DND-41 (cell line): ENCODE measurements around the gene CPED1.
A peak's percentile ranks its signal among the peaks of the same experiment; 100 is the strongest.

Source experiments
- ATAC-seq: fragments of 200-7000 bp; cut with Tn5 transposase; 3 replicates; pipeline ENCODE4 v1.9.1; 2021; ENCODE audit warnings: low read depth; ENCODE audit not compliant: insufficient read depth
- DNase-seq: peaks from one replicate; pipeline ENCODE4 v3.0.0-alpha.2; 2020
- H2AFZ ChIP-seq: 2 replicates; pipeline ENCODE4 v1.6.0; 2012; ENCODE audit warnings: low read depth, low read length
- H3K27ac ChIP-seq: 2 replicates; pipeline ENCODE4 v1.5.1; 2012; ENCODE audit warnings: low read length, inconsistent platforms
- H3K27me3 ChIP-seq: fragments of 200-600 bp; sonication (generic); 2 replicates; pipeline ENCODE4 v1.6.0; 2012; ENCODE audit warnings: low read length, mild to moderate bottlenecking, inconsistent platforms; ENCODE audit not compliant: insufficient read depth, poor library complexity
- H3K36me3 ChIP-seq: 2 replicates; pipeline ENCODE4 v1.5.1; 2012; ENCODE audit warnings: low read length, inconsistent platforms; ENCODE audit not compliant: insufficient read depth
- H3K4me1 ChIP-seq: 2 replicates; pipeline ENCODE4 v1.5.1; 2012; ENCODE audit warnings: mild to moderate bottlenecking, low read length; ENCODE audit not compliant: insufficient read depth
- H3K4me2 ChIP-seq: 2 replicates; pipeline ENCODE4 v1.6.0; 2012; ENCODE audit warnings: mild to moderate bottlenecking, moderate library complexity, low read length, inconsistent platforms; ENCODE audit not compliant: insufficient read depth
- H3K4me3 ChIP-seq, 2 experiments: fragments of 200-600 bp in 1 of 2; shearing (Covaris generic) in 1 of 2; 2 replicates each; pipeline ENCODE4 v1.5.1; 2012 to 2016; ENCODE audit warnings: inconsistent platforms in 2 of 2, low read length in 2 of 2, mild to moderate bottlenecking in 2 of 2, low read depth in 1 of 2, moderate library complexity in 1 of 2
- H3K79me2 ChIP-seq: 2 replicates; pipeline ENCODE4 v1.6.0; 2012; ENCODE audit warnings: low read length, inconsistent platforms; ENCODE audit not compliant: insufficient read depth
- H3K9ac ChIP-seq: 2 replicates; pipeline ENCODE4 v1.6.0; 2012; ENCODE audit warnings: low read depth, mild to moderate bottlenecking, inconsistent platforms, low read length, moderate library complexity
- H3K9me3 ChIP-seq: 2 replicates; pipeline ENCODE4 v1.5.1; 2012; ENCODE audit warnings: low read length, moderate library complexity, mild to moderate bottlenecking, inconsistent platforms; ENCODE audit not compliant: insufficient read depth, severe bottlenecking
- H4K20me1 ChIP-seq: 2 replicates; pipeline ENCODE4 v1.6.0; 2012; ENCODE audit warnings: low read length; ENCODE audit not compliant: insufficient read depth
- CTCF ChIP-seq: IDR thresholded peaks from 2 replicates; pipeline ENCODE4 v1.5.1; 2012; ENCODE audit warnings: borderline replicate concordance, low read length, moderate library complexity, mild to moderate bottlenecking; ENCODE audit not compliant: poor library complexity, severe bottlenecking; ENCODE audit errors: extremely low read depth
- EZH2 ChIP-seq: IDR thresholded peaks from 3 replicates; pipeline ENCODE4 v1.6.1; 2012; ENCODE audit warnings: borderline replicate concordance, low read depth, mild to moderate bottlenecking, moderate library complexity, low read length, inconsistent platforms; ENCODE audit not compliant: severe bottlenecking

The CPED1 gene

GRCh38 chr7:121133444-121133843 lies 144.9 kb downstream of the CPED1 start:
- H3K27me3 ChIP-seq, result no peaks in the 10 kb centered on the region
- no peak overlapping the region for H3K4me2 ChIP-seq
- no peaks in the 10 kb centered on the region for H3K9me3 ChIP-seq
- TF ChIP-seq EZH2 (no peak), CTCF (no peak)
- no peaks in the 10 kb centered on the region for H4K20me1 ChIP-seq
- DNase-seq, result no peak
- no peak for ATAC-seq
- peaks cover 21% of the 10 kb centered on the region for H3K4me1 ChIP-seq
- H3K79me2 ChIP-seq, result no peaks in the 10 kb centered on the region
- H3K27ac ChIP-seq, result no peak overlapping the region
- H3K4me3 ChIP-seq, result no peak overlapping the region
- no peaks in the 10 kb centered on the region for H3K36me3 ChIP-seq
- H2AFZ ChIP-seq, result no peak overlapping the region
- no peak overlapping the region for H3K9ac ChIP-seq

- no peak for ATAC-seq
These were observed 149.1 kb downstream of the CPED1 start for GRCh38 chr7:121137580-121137979.

GRCh38 chr7:121138262-121138933 lies 149.9 kb downstream of the CPED1 start:
- Histone ChIP-seq H3K4me1 (peaks cover 56% of the 10 kb centered on the region), H4K20me1 (no peaks in the 10 kb centered on the region), H3K27ac (peak overlapping the region; percentile 81), H3K4me2 (peak overlapping the region; percentile 59), H3K36me3 (no peaks in the 10 kb centered on the region), H3K9me3 (no peaks in the 10 kb centered on the region), H2AFZ (peak overlapping the region; percentile 81), H3K79me2 (no peaks in the 10 kb centered on the region), H3K9ac (peak overlapping the region; percentile 59), H3K27me3 (no peaks in the 10 kb centered on the region), H3K4me3 (peak overlapping the region; percentile 14 to 50; a peak in 3 of 4 replicates)
- ATAC-seq (peak; percentile 84), DNase-seq (peak; percentile 44)
- no peak for TF ChIP-seq CTCF
- no peak for TF ChIP-seq EZH2

More at GRCh38 chr7:121137580-121137979, 149.1 kb downstream of the CPED1 start:
- H2AFZ ChIP-seq, result peak overlapping the region; percentile 50; the same call in 1 of the 2 replicates
- H3K79me2 ChIP-seq, result no peaks in the 10 kb centered on the region
- no peaks in the 10 kb centered on the region for H3K36me3 ChIP-seq
- DNase-seq, result no peak
- H3K4me1 ChIP-seq, result peaks cover 56% of the 10 kb centered on the region
- H4K20me1 ChIP-seq, result no peaks in the 10 kb centered on the region
- H3K27ac ChIP-seq, result peak overlapping the region; percentile 81
- no peaks in the 10 kb centered on the region for H3K27me3 ChIP-seq
- TF ChIP-seq CTCF (no peak), EZH2 (no peak)
- peak overlapping the region in 1 of 2 experiments; percentile 13; a peak in 1 of 4 replicates for H3K4me3 ChIP-seq
- no peaks in the 10 kb centered on the region for H3K9me3 ChIP-seq
- peak overlapping the region; percentile 59 for H3K4me2 ChIP-seq
- peak overlapping the region; percentile 59; the same call in 1 of the 2 replicates for H3K9ac ChIP-seq
